GM18520 (cell line): Measurements from ENCODE around the gene DNM1.
A peak's percentile ranks its signal among the peaks of the same experiment; 100 is the strongest.

Experiments
- ATAC-seq: cut with Tn5 transposase; IDR thresholded peaks from one replicate; pipeline ENCODE4 v1.9.1; 2021; ENCODE audit not compliant: unreplicated experiment

DNM1 gene

DNA sequence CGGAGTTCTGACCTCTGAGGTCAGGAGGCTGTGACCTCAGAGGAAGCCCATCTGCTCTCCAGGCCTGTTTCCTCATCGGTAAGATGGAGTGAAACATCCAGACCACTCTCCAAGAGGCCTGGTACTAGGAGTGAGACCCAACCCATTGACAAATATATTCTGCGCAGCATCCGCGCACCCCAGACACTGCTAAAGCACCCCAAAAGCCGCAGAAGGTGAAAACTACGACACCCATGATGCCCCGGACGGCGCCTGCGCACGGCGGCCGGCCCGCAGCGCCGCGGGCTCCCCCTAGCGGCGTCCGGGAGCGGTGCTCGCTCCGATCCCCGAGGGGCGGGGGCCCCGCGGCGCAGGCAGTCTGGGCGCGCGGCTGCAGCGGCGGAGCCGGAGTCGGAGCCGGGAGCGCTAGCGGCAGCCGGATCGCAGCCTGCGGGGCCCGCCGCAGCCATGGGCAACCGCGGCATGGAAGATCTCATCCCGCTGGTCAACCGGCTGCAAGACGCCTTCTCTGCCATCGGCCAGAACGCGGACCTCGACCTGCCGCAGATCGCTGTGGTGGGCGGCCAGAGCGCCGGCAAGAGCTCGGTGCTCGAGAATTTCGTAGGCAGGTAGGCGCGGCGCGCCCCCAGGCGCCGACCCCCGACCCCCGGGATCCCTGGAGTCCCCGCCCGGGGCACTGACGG, at the start of gene DNM1:
TSS of gene DNM1 (plus strand) at position 356 of the 683 bp plus-strand sequence. CDS start at position 448, 92 bp downstream.
- peak; percentile 43 for ATAC-seq

DNA sequence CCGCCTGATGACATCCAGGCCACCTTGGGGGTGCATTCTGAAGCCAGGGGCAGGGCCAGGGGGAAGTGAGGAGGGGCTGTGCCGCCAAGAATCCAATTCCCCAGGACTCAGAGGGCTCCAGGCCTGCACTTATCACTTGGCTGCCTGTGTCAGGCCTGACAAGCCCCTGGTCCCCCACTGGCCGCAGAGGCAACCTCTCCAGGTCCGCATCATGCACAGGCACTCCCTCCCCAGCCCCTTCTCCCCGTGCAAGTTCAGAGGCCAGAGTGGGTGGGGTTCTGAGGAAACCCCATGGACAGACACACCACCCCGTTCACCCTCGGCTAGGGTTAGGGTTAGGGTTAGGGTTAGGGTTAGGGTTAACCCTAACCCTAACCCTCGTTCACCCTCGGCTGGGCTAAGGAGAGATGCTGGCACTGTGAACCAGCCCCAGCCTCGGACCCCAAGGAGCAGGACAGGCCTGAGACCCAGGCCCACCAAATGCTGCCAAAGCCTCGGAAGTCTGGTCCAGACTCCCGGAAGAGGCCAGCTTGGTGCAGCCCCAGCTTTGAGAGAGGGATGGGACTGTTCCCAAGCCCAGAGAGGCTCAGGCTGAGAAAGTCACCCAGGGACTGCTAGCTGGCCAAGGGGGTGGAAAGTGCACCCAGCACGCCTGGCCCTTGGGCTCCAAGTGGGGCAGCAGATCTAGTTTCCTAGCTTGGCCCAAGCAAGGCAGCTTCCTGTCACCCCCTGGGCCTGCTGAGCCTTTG, 49.1 kb upstream of the DNM1 start:
- ATAC-seq = no peak

DNA sequence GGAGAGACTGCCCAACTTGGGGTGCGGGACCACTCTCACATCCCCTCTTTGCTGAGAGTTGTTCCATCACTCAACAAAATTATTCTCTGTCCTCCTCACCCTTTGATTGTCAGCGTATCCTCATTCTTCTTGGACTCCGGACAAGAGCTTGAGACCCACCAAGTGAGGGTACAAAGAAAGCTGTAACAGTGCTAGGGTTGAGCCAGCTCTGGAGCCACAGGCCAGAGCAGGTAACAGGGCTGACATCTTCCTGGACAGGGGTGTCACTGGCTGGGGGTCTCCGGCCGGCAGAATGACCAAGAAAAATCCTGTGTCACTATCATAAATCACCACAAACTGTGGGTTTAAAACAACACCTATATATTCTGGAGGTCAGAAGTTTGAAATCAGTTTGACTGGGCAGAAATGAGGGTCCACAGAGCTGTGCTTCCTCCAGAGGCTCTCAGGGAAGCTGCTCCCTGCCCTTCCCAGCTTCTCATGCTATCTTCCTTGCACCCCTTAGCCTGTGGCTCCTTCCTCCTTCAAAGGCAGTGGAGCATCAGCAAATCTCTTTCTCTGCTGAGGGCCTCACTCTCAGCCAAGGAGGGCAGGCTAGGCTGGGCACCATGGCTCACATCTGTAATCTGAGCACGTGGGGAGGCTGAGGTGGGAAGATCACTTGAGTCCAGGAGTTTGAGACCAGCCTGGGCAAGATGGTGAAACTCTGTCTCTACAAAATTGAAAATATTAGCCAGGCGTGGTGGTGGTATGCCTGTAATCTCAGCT, 47.3 kb upstream of the DNM1 start:
- ATAC-seq = no peak

DNA sequence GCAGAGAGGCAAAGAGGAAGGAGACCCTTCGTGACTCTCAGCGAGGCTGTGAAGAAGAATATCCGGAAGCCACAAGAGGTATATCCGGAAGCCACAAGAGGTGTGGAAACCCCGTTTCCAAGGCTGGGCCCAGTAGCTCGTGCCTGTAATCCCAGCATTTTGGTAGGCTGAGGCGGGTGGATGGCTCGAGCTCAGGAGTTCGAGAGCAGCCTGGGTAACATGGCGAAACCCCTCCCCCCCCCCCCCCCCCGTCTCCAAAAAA, 43.7 kb upstream of the DNM1 start:
- ATAC-seq = no peak

DNA sequence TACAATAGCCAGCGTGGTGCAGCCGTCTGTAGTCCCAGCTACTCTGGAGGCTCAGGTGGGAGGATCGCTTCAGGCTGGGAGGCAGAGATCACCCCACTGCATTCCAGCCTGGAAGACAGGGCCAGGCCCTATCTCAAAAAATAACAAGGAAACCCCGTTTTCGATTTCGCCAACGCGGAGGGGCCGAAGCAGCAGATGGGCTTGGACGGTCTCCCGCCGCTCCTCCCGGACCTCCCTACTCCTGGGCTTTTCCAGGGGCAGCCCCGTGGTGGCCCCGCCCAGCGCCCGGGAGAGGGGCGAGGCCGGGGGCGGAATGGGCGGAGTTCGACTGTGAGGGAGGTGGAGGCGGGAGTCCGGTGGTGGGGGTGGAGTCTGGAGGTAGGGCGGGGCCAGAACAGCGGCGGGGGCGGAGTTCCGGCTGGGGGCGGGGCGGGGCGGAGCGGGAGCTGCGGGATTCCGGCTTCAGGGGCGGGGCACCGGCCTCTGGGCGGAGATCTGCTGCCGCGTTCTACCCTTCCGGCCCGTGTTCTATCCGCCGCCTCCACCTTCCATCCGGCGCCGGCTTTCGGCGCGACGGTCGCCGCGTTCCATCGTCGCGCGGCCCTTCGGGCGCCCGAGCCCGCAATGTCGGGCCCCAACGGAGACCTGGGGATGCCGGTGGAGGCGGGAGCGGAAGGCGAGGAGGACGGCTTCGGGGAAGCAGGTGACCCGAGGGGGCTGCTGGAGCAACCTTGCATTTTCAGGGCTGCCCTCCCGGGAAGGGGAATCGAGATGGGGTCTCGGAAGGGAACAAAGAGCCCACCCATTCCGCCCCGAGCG, 43.2 kb upstream of the DNM1 start, which contains the start of gene BBLN:
TSS of gene BBLN (plus strand) at position 482 of the 819 bp plus-strand sequence. CDS start at position 625, 143 bp downstream.
- peak; percentile 61 for ATAC-seq

DNA sequence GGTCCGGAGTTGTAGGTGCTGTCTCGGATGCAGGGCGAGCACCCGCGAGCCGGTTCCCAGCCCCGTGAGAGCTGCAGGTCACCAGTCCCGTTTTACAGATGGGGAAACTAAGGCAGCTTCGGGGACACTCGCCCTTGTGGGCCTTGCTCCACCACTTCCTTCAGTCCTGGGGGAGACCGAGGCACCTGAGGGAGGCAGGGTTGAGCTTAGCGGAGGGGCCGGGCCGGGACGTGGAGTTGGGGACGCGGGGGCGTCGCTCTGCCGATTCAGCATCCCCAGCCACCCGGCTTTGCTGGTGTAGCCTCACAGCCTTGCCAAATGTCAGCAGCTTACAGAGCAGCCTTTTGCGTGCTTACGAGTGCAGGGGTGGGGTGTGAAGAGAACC, 42.6 kb upstream of the DNM1 start:
- no peak for ATAC-seq

DNA sequence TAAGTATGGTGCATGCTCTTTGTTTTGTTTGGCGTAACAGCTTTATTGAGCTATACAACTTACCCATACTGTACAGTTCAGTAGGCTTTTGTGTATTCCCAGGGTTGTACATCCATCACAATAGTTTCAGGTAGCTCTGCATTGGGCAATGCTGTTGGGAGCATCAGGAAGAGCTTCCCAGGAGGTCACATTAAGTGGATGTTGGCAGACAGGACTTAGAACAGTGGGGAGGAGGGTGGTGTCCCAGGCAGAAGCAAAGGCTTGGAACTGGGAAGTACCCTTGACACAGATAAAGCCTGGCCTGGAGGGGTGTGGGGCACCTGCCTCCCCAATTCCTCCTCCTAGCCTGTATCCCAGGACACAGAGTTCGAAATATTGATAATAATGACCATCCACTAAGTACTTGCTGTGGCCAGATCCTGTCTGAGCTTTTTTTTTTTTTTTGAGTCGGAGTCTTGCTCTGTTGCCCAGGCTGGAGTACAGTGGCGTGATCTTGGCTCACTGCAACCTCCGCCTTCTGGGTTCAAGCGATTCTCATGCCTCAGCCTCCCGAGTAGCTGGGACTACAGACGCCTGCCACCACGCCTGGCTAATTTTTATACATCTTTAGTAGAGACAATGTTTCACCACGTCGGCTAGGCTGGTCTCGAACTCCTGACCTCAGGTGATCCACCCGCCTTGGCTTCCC, 41.8 kb upstream of the DNM1 start:
- ATAC-seq = no peak

DNA sequence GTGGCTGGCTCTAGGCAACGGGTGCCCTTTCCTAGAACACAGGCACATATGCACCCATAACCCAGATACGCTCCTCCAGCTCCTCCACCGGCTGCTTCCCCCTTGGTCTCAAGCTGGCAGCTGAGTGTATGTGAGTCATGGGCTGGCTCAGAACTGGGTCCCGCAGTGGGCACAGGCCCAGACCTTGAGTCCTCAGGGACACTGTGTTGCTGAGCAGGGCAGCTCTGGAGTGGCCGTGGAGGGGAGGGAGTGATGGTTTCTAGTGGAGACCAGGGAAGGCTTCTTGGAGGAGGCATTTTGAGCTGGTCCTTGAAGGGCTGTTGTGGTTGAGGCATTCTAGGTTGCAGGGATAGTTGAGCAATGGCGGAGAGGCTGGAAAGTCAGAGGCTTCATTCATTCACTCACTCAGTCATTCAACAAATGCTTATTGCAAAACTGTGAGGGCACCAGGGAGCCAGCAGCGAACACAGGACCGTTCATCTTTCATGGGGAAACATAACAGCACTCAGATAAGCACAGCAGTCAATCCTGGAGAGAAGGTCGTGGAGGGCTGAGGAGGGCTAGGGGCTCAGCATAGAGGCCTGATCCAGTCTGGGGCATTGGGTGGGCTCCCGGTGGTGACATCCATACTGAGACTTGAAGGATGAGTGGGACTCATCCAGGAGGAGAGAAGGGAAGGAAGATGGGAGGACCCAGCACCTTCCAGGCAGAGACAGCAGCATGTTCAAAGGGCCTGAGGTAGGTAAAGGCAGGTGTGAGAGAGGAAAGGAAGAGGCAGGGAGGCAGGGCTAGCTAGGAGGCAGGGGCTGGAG, 40.8 kb upstream of the DNM1 start:
- no peak for ATAC-seq

DNA sequence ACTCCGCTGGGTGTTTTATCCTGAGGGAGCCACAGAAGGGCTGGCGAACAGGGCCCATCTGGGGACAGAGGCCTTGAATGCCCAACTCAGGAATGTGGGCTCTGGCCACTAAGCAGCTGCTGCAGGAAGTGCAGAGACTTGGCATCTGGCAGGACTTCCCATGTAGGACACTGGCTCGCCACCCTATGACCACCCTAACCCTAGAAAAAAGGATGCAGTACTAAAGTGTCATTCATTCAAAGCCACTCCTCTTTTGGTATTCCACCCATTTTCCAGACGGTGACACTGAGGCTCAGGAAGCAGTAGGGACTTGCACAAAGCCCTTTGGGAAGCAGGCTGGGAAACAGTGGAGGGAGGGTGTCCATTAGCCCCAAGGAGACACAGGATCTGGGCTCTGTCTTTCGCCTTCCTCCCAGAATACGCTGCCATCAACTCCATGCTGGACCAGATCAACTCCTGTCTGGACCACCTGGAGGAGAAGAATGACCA, 40.1 kb upstream of the DNM1 start:
- no peak for ATAC-seq

DNA sequence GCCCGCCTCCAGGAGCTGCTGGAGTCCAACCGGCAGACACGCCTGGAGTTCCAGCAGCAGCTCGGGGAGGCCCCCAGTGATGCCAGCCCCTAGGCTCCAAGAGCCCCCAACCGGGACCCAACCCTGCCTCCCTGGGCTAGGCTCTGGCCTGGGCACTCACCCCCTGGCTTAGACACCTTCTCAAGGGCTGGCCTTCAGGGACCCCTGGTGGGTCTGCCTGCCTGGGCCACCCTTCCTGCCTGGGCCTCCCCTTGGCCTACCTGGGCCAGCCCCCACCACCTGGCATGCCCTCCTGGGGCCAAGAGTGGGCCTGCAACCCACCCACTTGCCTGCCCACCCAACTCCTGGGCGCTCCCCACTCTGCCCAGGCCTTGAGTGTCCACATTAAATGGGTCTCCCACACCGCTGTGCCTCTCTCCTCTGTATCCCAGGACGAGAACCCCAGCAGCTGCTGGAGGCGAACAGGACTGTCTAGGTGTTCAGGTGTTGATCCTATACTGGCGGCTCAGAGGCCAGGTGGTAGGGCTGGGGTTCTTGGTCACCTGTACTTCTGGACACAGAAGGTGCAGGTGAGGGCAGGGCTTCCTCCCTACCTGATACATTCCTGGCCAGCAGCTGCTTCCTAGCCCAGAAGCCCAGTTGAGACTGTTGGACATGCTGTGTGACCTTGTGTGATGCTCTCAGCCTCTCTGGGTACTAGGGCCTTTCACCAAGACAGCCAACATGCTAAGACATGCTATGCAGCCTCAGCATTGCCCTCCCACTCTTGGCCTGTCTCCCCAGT, 39.5 kb upstream of the DNM1 start:
- ATAC-seq = no peak

DNA sequence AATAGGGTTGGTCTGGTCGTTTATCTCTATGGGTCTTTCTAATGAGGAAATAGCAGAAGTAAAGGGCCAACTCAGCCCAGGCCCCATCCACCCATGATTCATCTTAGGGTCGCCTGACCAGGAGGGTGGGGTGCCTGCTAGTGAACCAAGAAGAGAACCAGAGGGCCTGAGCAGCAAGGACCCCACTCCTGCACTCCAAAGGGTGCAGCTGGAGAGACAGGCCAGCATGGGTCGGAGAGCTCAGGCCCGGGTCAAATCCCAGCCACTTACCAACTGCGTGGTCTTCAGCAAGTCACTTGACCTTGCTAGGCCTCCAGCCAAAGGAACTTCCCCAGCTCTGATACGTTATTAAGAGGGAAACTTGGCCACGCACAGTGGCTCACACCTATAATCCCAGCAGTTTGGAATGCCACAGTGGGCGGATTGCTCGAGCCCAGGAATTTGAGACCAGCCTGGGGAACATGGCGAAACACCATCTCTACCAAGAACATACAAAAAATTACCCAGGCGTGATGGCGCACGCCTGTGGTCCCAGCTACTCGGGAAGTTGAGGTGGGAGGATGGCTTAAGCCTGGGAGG, 38.8 kb upstream of the DNM1 start:
- ATAC-seq = no peak

DNA sequence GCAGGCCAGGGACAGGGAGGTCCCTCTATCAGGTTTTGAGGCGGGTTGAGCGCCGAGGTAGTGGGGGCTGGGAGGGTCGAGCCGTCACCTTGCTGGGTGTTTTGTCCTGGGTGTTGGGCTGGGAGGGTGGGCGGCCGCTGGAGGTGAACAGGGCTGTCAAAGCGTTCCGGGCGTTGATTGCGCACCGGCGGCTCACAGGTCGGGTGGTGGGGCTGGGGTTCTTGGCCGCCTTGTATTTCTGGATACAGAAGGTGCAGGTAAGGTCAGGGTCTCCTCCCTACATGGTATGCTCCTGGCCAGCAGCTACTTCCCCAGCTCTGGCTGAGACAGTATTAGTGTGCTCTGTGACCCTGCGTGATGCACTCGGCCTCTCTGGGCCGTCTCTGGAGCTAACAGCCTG, 37.0 kb upstream of the DNM1 start:
- no peak for ATAC-seq

DNA sequence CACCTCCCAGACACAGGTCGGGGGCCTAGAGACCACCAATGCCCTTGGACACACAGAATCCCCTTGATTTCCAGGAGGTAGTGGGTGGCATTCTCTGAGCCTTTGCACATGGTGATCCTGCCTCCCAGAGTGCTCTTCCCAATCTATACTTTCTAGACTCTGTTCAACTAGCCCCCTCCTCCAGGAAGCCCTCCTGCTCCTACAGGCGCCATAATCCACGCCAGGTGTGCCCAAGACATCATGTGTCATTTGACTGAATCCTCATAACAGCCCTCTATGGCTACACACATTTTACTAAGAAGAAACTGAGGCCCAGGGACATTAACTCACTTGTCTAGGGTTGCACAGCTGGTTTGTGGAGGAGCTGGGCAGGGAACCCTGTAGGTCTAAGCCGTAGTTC, 36.0 kb upstream of the DNM1 start:
- no peak for ATAC-seq

DNA sequence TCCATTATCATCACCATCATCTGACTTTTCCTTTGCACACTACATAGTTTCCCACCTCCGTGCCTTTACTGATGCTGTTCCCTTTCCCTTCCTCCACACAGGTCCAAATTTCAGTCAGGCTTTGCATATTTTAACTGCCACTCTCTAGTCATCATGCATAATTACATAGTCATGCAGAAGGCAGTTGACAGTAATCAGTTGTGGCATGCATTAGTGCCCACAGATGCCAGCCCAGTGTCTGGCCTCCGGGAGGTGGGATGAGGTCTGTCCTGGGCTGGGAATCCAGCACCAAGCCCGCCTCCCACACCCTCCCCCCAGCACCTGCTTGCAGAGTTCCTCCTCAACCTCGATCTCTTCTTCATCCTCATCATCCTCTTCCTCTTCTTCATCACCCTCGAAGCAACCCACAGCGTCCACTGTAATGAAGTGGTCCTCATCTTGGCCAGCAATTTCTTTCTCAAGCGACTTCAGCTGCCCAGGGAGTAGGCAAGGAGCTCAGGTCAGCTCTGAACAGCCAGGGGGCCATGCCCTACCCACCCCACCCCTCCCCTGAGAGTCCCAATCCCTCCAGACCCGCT, 34.4 kb upstream of the DNM1 start:
- ATAC-seq = no peak

DNA sequence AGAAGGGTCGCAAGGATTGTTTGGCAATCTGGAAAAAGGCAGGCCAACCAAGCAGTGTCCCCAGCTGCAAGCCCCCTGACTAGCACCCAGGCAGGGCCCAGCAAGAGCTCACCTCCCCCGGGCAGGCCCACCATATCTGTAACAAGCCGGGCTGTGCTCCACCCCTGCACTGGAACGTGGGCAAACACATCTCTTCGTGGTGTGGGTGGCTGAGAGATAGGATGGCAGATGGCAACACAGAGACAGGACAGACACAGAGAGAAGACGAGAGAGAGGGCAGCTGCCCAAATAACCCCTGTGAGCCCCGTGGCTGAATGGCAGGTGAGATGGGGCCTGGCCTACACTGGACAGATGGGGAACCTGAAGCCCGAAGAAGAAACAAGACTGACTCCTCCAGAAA, 33.7 kb upstream of the DNM1 start:
- ATAC-seq = no peak

DNA sequence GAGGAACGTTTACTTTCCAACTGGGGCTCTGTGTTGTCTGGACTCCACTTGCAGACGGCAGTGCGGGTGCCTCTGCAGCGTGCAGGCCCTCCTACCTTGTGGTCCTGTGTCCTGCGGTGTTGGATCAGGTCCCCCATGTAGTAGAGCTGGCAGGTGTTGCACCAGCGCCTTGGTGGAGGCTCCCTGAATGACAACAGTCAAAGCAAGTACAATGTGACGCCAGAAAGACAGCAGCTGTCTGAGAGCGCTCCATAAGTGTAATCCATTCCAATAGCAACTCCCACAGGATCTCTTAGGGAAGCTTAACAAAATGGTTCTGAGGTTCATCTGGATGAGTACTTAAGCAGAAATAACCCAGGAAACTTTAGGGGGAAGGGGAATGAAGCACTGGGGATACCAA, 33.3 kb upstream of the DNM1 start:
- no peak for ATAC-seq

DNA sequence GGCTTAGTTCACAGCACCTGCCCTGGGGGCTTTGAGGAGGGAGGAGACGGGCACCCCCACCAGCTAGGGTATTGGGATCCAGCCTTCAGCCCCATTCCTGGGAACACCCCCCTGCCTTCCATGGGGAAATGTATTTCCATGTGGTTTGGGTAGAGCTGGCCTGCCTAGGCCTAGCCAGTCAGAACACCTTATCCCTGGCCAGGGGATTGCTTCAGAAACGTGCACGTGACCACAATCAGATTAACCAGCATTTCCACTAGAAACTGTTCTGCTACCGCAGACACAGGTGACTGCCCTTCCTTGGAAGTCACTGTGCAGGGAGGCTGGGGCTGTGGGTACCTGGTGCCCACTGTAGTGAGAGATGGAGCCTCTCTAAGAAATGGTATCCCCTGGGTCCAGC, 29.1 kb upstream of the DNM1 start:
- no peak for ATAC-seq

DNA sequence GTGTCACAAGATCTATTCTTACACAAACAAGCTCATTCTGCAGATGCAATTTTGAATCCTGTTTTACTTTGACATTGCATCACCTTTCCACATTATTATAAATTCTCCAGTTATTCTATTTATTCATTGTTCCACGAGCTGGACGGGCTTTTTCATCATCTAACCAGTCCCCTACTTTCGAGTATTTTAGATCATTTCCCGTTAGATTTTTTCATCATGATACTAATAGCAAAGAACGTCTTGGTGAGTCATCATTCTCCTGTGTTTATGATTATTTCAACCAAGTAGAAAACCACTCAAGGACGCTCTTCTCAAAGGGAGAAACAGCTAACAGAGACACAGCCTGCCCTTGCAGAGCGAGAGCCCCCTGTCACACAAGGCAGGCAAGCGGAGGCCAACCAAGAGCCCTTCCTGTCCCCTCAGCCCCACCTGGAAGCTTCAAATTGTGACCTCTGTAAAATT, 28.0 kb upstream of the DNM1 start:
- ATAC-seq = no peak
